ENCODE data around the gene TSPO2.

TSPO2 gene

DNA sequence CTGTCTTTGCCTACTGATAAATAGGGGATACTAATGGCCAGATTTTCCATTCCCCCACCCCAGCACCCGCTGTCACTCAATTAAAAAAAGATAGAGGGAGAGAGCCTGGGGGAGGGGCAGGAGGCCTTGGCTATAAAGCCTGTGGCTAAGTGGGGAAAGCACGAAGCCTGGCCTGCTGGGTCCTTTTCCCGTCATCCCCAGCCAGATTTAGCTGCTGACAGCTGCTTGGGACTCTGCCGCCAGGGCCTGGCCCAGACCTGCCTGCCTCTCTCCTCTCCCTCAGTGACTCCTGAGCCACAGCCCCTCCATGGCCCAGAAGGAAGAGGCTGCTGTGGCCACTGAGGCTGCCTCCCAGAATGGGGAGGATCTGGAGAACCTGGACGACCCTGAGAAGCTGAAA lies 10.8 kb downstream of the TSPO2 start, which contains the start of gene APOBEC2:
Gene APOBEC2 (plus strand): TSS at position 162 of the 400 bp plus-strand sequence. CDS start 146 bp downstream, at position 308.
- peak; percentile 96 for DNase-seq

DNA sequence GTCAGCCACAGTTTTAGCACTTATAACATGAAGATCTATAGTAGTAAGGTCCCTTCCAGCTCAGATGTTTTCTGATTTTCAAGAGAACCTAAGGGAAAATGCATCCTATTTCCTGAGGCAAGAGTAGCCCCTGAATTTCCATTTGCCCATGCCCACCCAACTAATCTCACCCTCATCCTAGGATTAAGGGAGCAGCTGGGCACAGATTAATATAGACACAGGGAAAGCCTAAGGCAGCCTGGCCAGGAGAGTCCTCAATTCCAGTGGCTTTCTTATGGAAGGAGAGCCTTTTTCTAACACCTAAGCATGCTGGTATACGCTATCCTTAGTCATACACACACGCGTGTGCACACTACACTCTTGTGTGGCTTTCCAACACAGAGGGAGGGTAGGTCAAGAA lies 12.2 kb downstream of the TSPO2 start:
- peak; percentile 83 for DNase-seq

DNA sequence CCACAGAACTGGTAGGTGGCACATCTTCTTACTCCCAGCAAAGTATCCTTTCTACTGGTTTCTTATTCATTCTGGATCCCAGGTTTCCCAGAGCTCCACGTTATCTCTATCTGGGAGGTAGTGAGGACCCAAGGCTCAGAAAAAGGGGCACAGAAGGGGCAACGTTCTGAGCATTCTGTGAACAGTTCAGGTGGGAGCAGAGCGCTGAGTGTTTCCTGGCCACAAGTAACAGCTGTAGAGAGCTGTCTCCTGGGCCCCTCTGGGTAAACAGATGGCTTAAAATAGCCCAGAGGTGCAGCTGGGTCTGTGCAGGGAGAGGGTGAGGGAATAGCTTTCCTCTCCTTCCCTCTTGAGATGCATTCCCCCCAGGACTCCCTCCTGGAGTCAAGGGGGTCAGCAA lies 12.9 kb downstream of the TSPO2 start:
- DNase-seq, result peak; percentile 86

DNA sequence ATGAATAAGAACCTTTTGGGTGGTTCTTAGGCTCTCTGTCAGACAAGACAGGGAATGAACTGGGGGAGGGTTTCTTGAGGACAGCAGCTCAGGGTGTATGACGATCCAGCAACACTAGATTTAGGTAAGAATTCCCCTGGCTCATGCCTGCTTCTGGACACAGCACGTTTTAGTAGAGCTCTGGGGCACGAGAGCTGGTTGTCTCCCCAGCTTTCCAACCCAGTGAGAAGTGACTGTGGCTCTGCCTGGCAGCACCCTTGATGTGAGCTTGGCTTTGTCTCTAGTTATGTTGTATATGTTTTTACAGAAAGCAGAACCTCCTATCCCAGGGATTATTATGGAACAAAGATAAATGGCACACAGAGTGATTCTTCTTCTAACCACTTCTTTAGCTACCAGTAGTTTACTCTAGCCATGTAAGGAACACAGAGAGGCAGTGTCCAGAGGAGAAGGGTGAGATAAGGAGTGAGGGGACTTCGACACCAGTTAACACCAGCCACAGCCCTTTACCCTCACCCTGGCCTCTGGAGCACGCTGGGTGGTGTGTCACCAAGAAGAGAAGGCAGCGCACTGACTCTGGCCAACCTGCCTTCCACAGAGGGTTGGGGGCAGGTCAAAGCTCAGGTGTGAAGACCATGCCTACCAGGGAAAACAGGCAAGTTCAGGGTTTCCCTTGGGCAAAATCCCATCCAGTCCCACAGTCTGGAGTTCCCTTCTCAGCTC lies 14.7 kb downstream of the TSPO2 start:
- DNase-seq, result no peak

- DNase-seq, result no peak
These were observed 16.5 kb downstream of the TSPO2 start for GRCh38 chr6:41058783-41059181.

DNA sequence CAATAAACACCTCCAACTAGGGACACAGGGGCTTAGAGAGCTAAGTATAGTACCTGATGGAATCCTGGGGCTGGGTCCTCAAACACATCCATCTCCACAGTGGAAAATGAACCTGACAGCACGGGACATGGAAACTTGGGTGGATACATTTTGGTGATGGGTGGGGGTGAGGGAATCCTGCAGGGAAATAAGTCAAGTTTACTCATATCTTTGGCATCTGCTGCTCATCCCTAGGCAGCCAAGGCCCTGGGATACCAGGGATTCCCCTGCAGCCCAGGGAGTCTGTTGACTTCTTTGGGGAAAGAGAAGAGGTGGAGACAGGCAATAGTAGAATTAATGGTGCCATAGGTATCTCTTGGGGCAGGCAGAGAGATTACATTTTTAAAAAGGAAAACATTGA lies 17.3 kb downstream of the TSPO2 start:
- no peak for DNase-seq

DNA sequence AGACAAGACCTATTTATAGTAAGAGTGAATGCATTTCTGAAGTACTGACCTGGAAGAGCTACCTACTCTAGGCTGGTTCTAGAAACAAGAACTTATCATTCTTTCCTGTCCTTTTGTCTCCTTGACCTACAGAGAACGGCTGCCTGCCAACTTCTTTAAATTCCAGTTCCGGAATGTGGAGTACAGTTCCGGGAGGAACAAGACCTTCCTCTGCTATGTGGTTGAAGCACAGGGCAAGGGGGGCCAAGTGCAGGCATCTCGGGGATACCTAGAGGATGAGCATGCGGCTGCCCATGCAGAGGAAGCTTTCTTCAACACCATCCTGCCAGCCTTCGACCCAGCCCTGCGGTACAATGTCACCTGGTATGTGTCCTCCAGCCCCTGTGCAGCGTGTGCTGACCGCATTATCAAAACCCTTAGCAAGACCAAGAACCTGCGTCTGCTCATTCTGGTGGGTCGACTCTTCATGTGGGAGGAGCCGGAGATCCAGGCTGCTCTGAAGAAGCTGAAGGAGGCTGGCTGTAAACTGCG lies 19.0 kb downstream of the TSPO2 start:
- no peak for DNase-seq

- no peak for DNase-seq
These were observed 19.8 kb downstream of the TSPO2 start for GRCh38 chr6:41062056-41062455.

- DNase-seq, result no peak
These were observed 21.6 kb downstream of the TSPO2 start for GRCh38 chr6:41063884-41064285.

DNA sequence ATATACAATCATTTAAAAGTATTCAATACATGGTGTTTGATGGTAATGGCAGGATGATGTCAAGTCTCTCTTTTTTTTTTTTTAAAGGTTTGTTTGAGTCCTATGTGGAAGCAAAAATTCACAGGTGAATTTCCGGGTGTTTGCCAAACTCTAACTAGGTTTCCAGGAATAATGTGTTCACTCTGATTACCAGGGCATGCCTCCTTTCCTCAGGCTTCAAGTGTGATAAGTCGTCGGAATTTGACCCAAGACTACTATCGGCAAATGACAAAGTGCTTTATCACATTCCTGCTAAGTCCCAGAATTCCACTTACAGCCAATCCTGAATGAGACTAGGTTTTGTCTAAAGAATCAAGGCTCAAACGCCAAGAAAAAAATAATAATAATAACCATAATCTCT lies 22.6 kb downstream of the TSPO2 start:
- no peak for DNase-seq

DNA sequence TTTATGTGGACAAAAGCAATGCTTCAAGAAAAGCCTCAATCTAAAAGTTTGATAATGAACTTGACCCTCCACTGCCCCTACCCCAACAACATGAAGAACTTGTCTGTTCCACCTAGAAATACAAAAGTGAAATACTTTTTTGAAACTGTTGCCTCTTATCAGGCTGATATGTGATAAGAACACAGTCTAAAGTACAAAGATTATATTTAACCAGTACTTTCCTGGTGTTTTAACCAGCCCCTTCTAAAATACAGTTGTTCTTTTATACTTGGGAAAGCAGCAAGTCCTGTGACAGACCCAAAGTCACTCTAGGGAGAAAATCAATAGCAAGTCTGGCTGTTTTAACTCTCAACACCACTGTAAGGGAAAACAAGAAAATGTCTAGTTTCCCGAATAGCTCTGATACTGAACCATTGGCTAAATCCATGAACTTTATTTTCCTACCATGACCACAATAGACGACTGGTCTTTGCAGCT lies 23.3 kb downstream of the TSPO2 start:
- no peak for DNase-seq

DNA sequence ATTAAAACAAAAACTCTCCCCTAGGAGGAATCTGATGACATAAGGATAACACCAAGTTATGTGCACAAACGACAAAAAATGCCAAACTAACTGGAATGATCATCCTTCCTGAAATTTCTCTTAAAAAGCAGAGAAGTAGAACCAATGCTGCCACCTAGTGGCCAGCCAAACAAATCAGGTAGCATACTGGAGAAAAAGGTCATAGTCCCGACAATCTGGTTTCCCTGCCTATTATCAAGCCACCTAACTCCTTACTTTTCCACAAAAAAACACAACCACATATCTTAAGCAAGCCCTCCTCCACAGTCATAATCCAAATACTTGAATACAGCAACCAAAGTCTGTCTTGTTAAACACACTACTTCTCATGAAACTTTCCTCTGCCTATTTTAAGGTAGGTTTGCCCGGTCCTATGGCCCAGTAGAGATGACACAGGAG lies 24.6 kb downstream of the TSPO2 start:
- DNase-seq, result peak; percentile 85

- DNase-seq, result no peak
These were observed 29.2 kb downstream of the TSPO2 start for GRCh38 chr6:41071501-41071922.

GRCh38 chr6:41071923-41072835 lies 29.9 kb downstream of the TSPO2 start, which contains the start of gene OARD1:
TSS of gene OARD1 (minus strand) at chr6:41072356. CDS start at chr6:41071634, 722 bp downstream.
- DNase-seq, result peak; percentile 100

- no peak for DNase-seq
These were observed 30.6 kb downstream of the TSPO2 start, which contains the start of gene NFYA for GRCh38 chr6:41072836-41073202. TSS of gene NFYA (plus strand) at chr6:41072974. CDS start at chr6:41079090, 6,116 bp downstream.

DNA sequence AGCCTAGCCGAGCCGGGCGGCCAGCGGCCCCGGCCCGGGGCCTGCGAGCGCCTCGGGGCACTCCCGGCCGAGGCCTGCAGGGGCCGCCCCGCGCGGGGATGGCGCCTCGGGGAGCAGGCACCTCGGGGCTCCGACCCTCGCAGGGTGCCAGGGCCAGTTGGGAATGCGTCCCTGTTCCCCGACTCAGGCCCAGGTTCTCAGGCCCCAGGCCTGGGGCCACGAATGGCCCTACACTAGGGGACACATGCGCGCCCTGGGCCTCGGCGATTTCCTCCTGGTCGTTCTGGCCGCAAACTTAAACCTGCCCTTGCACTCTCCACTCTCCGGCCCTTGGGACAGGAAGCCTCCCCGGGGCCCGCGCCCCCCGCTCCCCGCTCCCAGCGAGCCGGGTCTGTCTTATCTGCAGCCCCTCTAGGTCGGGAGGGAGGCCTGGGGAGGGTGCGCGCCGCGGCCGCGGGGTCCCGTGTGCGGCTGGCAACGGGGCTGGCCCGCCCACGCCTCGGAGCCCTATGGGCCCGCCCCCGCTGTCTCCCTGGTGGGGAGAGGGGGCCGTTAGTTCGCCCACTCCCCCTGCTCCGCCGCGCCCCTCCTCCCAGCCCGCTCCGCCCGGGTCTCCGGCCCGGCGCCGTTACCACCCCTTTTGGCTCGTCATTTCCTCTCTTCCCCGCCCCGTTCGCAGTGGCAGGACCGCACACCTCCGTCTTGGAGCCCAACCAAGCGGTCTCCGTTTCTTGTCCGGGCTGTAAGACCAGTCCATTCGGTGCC lies 31.1 kb downstream of the TSPO2 start:
- DNase-seq, result peak; percentile 94

DNA sequence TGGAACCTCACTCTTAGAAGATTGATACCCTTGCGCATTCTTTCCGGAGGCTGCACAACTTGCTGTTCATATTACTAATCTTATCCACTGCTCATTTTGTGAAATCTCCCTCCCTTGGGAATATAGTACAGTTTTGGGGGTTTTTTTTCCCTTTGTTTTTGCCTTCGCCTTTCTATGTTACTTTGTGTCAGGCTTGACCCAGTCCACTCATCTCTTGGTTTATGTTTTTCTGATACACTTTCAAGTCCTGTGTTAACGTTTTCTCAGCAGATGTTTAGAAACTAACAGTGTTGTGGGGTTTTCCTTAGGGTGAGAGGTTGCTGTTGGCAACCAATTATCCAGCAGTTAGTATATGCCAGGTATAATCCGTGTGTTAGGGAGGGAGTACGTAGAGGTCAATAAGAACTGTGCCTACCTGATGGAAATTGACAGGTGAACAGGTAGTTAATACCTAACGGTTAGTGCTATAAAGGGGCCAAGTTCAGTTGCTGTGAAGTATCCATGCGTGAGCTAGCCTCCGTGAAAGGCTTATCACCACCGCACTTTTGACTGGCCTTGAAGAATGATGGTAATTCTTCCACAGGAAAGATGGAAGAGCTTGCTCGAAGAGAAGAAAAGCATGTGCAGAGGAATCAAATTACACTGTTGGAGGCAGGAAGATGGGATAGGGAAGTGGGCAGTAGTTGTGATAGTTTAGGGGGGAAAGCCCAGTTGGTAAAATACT lies 31.9 kb downstream of the TSPO2 start:
- peak; percentile 53 for DNase-seq

DNA sequence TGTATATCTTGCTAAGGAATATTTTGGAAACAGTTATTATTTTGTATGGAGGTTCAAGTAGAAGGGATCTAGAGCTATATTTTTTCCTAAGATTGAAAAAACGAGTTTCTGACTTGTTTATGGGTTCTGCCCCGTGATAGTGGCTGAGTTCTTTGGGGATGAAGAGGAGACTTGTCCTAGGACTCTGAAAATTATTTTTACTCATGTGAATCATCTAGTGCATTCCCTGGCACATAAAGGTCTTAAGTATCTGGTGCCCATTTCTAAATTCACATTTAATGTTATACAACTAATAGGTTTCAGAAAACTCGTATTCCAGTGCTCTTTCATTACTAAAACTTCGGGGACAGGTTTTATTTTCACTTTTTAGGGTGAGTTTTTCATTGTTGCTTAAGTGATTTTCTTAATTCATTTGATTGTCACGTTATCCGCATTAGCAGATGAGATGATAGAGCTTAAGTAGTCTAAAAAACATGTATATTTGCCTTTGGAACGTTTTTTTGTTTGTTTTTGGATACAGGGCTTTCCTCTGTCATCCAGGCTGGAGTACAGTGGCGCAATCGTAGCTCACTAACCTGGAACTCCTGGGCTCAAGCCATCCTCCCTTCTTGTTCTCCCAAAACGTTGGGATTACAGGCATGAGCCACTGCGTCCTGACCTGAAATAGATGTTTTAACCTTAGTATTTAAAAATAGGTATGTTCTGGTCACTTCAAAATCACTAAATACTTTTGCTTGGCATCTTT lies 32.6 kb downstream of the TSPO2 start:
- DNase-seq, result no peak

GRCh38 chr6:41075651-41076626 lies 33.7 kb downstream of the TSPO2 start:
- DNase-seq, result no peak

GRCh38 chr6:41077536-41077935 lies 35.3 kb downstream of the TSPO2 start:
- DNase-seq, result no peak

All from NCI-H82 (cell line).